Mononuclear cell (primary cell): ENCODE measurements around the gene UGT1A7. TPM values are rescaled to one million over a fixed set of nuclear protein-coding genes. Genes with fewer than 3 reads are reported as not detected.

Experiments used
- H3K27me3 ChIP-seq: 2 replicates; pipeline ENCODE4 v1.6.0; 2011; ENCODE audit warnings: low read length, control low read depth; ENCODE audit not compliant: insufficient read depth
- H3K4me1 ChIP-seq: 2 replicates; pipeline ENCODE4 v1.5.1; 2011; ENCODE audit warnings: mild to moderate bottlenecking, low read length, control low read depth; ENCODE audit not compliant: insufficient read depth
- H3K4me3 ChIP-seq: 2 replicates; pipeline ENCODE4 v1.5.1; 2011; ENCODE audit warnings: mild to moderate bottlenecking, low read length, moderate library complexity
- H3K9me3 ChIP-seq: 2 replicates; pipeline ENCODE4 v1.5.1; 2011; ENCODE audit warnings: low read depth, mild to moderate bottlenecking, control low read depth, low read length
- total RNA-seq: library from RNA; depleted of rRNA; stranded (reverse); fragments of >200 nt; gene quantifications from one replicate; pipeline ENCODE4 v1.2.3, GENCODE V29; 2012

Gene UGT1A7
- total RNA-seq, 1 donor: not detected

DNA sequence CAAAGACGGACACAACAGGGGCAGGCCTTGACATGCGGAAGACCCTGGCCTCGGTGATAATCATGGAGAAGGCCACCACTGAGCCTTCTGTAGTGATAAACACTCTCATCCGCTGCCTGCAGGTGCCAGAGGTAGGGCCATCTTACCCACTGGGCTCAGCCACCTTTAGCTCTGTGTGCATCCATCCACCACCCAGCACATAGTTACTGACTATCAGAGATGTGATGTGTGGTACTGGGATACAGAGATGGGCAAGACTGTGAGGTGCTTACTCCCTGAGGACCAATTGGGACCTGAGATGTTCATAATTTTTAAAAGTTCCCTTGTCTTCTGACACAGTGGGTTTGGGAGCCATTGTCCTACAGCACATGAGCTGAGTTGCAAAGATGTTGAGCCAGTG lies 98.0 kb downstream of the UGT1A7 start:
- no peak overlapping the region for H3K4me3 ChIP-seq
- H3K4me1 ChIP-seq: no peaks in the 10 kb centered on the region
- H3K9me3 ChIP-seq: no peaks in the 10 kb centered on the region
- H3K27me3 ChIP-seq: no peaks in the 10 kb centered on the region

DNA sequence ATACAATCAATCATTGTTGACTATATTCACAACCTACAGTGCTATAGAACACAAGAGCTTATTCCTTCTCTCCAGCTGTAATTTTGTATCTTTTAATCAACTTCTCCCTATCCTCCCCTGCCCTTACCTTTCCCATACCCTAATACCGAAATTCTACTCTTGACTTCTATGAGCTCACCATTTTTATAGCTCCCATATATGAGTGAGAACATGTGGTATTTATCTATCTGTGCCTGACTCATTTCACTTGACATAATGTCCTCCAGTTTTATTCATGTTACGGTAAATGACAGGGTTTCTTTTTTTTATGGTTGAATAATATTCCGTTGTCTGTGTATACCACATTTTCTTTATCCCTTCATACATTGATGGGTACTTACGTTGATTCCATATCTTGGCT lies 99.1 kb downstream of the UGT1A7 start:
- no peaks in the 10 kb centered on the region for H3K27me3 ChIP-seq
- no peaks in the 10 kb centered on the region for H3K4me1 ChIP-seq
- H3K4me3 ChIP-seq: no peak overlapping the region
- no peaks in the 10 kb centered on the region for H3K9me3 ChIP-seq

DNA sequence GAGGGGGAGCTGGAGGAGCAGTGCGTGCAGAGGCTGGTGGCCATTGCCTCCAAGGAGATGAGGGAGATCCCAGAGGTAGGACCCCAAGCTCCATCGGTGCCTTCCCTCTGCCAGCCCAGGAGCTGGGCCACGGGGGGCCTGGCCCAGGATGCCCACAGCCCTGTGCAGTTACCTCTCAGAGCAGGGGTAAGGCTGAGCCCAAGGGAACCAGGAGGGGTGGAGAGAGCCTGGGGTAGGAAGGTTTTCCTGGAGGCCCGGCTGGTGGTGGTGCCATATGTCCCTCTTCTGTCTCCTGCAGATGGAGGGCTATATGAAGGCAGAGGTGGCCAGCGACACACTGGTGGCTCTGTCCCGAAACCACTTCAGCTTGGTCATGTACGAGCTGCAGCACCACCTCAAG lies 107.9 kb downstream of the UGT1A7 start:
- H3K4me3 ChIP-seq: no peak overlapping the region
- no peaks in the 10 kb centered on the region for H3K9me3 ChIP-seq
- no peaks in the 10 kb centered on the region for H3K27me3 ChIP-seq
- H3K4me1 ChIP-seq: no peaks in the 10 kb centered on the region

DNA sequence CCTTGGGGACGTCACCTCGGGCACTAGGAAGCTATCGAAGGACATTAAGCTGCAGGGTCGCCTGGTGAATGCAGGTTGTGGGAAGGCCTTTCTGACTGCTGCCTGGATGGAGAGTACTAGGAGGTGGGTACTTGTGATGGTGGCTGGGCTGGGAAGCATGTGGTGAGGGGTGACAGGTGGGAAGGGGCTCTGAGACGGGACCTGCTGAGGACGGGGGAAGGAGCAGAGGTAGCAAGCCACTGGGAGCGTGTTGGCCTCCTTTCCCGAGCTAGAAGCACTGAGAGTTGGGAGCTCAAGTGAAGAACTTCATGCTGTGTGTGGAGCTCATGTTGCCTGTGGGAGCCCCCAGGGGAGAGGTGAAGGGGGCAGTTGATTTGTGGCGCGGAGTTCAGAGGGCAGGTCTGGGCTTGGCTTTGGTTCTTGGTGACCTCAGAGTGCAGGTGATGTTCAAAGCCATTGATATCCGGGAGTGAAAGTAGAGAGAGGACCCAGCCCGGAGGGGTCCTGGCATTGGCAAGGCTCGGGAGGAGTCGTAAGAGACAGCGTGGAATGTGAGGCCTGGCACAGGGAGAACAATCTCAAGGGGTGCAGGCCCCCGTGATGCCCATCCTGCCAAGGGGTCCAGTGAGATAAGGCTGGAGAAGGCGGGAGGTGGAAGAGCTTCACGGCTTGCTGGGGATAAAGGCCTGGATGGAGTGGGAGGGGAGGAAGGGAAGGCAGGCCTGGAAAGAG lies 109.6 kb downstream of the UGT1A7 start:
- H3K9me3 ChIP-seq: no peaks in the 10 kb centered on the region
- no peaks in the 10 kb centered on the region for H3K4me1 ChIP-seq
- H3K27me3 ChIP-seq: no peaks in the 10 kb centered on the region
- H3K4me3 ChIP-seq: no peak overlapping the region

DNA sequence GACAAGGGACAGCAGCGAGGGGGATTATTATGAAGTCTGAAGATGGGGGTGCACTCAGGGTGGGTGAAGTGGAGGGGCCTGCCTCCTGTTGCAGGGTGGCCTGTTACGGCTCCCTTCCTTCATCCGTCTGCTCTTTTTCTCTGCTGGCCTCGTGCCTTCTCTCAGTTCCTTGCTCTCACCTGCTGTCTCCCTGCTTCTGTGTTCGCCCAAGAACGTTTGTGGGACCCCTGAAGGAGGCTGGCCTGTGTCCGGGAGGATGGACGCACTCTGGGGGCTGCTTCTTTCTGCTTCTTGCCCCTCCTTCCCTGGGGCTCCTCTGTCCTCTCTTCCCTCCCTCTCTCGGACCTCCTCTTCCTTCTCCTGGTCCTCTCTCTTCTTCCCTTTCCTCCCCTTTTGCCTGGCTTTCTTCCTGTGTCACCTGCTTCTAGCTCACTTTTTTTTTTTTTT lies 110.2 kb downstream of the UGT1A7 start:
- H3K27me3 ChIP-seq: no peaks in the 10 kb centered on the region
- H3K4me1 ChIP-seq: no peaks in the 10 kb centered on the region
- H3K9me3 ChIP-seq: no peaks in the 10 kb centered on the region
- no peak overlapping the region for H3K4me3 ChIP-seq

DNA sequence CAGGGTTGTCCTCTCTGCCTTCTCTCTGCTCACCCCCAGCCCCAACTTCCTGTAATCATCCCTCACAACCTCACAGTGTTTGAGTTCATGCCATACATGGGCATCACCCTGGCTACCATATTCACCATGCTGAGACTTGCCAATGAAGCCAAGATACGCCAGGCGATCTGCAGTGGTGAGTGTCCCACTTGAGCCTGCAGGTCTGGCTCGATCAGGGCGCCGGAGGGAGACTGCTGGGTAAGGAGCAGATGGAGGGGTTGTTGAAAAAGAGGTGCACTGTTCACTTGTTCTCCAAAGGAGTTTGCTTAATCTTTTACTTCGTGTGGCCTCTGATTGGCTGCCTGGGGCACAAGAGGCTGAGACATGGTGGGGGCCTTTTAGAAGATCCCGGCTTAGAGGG lies 111.0 kb downstream of the UGT1A7 start:
- Histone ChIP-seq H3K4me1 (no peaks in the 10 kb centered on the region), H3K4me3 (no peak overlapping the region), H3K9me3 (no peaks in the 10 kb centered on the region), H3K27me3 (no peaks in the 10 kb centered on the region)

DNA sequence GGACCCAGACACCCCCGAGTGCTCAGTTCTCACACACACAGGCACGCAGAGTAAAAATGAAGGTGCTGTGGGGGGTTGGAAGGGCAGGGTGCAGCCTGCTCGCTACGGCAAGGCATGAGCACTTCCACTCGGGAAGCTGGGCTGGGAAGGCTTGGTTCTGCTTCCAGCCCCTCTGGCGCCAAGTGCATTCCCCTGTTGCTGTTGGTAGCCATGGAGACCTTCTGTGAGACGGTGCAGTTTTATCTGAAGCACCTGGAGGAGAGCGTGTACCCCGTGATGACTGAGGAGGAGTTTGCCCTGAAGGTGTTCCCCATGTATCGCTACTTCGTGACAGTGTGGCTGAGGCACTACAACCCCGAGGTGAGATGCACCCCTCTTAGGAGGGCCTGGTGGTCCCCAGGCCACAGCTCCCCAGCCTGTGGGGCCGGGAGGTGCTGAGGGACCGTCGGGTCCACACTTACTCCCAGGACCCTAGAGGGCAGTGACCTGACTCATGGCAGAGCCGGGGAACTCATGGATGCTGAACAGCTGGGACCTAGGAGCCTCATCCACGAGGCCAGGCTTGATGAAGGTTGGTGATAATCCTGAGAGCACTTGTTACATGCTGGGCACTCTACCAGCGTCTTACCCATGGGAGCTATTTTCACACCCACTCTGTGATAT lies 111.9 kb downstream of the UGT1A7 start:
- no peaks in the 10 kb centered on the region for H3K4me1 ChIP-seq
- H3K9me3 ChIP-seq: no peaks in the 10 kb centered on the region
- no peaks in the 10 kb centered on the region for H3K27me3 ChIP-seq
- no peak overlapping the region for H3K4me3 ChIP-seq

DNA sequence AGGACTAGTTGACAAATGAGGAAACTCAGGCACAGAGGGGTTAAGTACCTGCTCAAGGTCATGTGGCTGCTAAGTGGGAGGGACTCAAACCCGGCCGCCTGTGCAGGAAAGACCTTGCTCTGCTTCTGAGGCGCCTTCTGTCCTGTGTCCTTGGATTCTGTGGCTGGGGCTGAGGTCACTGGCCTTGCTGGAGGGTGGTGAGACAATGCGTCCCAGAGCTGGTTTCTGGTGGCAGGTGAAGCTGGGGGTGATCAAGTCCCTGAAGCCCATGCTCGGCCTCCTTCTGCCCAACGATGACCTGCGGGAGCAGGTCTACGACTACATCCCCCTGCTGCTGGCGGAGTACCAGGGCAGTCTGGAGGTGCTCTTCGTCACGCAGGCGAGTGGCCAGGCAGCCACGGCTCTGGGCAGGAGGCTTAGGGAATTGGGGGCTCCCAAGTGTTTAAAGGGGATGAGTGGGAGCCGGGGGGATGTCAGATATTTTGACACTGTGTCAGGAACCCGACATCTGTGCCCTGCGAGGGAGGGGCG lies 112.5 kb downstream of the UGT1A7 start:
- H3K4me3 ChIP-seq: no peak overlapping the region
- no peaks in the 10 kb centered on the region for H3K9me3 ChIP-seq
- no peaks in the 10 kb centered on the region for H3K4me1 ChIP-seq
- no peaks in the 10 kb centered on the region for H3K27me3 ChIP-seq

DNA sequence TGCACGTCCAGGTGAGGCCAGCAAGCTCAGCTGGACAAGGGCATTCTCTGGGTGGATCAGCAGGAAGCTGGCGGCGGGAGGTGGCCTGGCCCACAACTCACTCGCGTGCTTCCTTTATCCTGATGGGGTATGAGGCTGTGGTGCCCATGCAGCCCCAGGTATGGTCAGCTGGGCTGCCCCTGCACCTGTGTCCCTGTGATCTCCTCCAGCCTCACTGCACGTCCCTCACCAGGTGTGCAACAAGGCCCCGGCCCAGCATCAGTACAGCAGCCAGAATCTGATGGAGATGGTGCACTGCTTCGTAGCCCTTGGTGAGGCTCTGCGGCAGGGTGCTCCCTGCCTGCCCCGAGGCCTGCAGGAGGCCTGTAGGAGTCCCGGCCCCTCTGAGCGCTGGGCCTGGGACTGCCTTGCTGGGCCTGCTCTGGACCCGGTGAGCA lies 114.1 kb downstream of the UGT1A7 start:
- no peaks in the 10 kb centered on the region for H3K9me3 ChIP-seq
- no peaks in the 10 kb centered on the region for H3K27me3 ChIP-seq
- H3K4me3 ChIP-seq: no peak overlapping the region
- H3K4me1 ChIP-seq: no peaks in the 10 kb centered on the region

DNA sequence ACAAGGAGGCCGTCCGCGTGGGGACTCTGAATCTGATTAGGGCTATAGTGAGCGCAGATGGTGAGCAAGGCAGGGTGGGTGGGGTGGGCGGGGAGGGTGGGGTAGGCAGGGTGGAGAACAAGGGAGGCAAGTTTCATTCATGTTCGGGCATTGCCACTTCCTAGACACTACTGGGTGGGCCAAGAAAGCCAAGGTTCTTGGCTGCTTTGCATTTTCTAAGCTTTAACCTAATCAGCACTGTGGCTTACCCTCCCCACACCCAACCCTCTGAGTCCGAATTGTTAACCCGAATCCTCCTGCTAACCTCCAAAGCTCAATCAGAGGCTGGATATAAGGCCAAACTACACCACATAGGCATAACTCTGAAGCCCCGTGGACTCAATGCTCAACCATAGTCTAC lies 114.6 kb downstream of the UGT1A7 start:
- Histone ChIP-seq H3K4me1 (no peaks in the 10 kb centered on the region), H3K9me3 (no peaks in the 10 kb centered on the region), H3K4me3 (no peak overlapping the region), H3K27me3 (no peaks in the 10 kb centered on the region)

DNA sequence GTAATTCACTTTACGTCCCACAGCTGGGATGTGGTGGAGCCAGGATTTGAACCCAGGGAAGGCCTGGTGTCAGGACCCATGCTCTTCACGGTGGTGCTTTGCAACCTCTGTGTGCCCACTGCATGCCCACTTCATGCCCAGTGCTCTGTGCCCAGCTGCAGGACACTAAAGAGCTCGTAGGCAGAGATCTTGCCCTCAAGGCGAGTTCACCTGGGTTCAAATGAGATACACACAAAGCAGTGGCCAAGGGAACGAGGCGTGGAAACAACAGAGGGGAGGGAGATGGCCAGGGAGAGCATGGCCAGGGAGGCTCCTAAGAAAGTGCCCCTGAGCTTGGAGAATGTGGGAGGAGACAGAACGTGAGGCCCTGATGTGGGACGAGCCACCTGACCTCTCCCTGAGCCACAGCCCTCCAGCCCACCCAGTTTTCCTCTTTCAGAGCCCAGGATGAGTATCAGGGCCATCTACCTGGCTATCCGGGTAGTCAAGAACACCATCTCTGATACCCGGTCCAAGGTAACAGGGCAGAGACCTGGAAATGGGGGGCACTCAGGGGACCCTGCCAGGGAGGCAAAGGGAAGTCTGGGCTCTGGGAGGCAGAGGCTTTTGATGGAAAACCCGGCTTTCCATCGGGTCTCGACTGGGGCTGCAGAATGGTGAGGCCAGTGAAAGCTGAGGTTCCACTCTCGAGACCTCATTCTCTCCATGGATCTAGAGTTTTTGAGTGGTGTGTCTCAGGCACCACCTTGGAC lies 116.8 kb downstream of the UGT1A7 start:
- Histone ChIP-seq H3K9me3 (no peaks in the 10 kb centered on the region), H3K4me3 (no peak overlapping the region), H3K27me3 (no peaks in the 10 kb centered on the region), H3K4me1 (no peaks in the 10 kb centered on the region)

DNA sequence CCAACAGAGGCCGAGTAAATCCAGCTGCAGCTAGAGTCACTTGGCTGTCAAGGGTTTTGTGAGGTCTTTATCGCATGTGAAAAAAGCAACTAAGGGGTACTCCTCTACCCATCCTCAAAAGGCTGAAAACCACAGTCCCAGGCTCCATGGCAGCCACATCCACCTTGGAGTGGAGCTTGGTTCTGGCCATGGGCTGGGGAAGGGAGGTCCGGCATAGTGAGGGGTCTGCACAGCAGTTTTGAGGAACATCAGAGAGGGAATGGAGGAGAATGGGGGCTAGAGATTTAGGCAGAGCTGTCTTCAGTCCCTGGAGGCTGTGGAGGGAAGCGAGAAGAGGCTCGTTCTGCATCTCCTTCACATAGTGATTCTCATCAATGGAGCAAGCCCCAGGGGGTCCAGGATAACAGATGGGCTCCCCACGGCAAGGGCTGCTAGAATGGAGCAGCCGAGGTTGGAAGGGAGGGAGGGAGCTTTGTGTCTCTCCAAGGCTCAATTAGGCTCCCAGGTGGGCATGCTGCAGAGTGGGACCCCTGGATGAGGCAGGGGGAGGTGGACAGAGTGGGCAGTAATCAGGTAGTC lies 117.5 kb downstream of the UGT1A7 start:
- no peaks in the 10 kb centered on the region for H3K4me1 ChIP-seq
- no peaks in the 10 kb centered on the region for H3K9me3 ChIP-seq
- no peaks in the 10 kb centered on the region for H3K27me3 ChIP-seq
- H3K4me3 ChIP-seq: no peak overlapping the region

DNA sequence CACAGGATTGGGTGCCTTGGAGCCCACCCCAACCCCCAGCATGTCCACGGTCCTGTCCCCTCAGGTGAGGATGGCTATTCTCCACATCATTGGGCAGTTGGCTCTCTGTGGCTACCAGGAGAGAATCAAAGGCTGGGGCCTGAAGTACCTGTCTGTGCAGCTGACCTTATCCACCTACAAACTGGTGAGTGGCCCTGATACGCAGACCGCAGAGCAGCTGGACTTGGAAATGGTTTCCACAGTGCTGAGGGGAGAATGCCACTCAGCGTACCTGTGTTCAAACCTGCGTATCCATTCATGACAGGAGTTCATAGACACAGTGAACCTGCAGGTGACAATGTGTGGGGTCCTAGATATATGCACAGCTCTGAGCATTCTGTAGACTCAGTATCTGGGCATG lies 118.0 kb downstream of the UGT1A7 start:
- Histone ChIP-seq H3K27me3 (no peaks in the 10 kb centered on the region), H3K4me3 (no peak overlapping the region), H3K9me3 (no peaks in the 10 kb centered on the region), H3K4me1 (no peaks in the 10 kb centered on the region)

DNA sequence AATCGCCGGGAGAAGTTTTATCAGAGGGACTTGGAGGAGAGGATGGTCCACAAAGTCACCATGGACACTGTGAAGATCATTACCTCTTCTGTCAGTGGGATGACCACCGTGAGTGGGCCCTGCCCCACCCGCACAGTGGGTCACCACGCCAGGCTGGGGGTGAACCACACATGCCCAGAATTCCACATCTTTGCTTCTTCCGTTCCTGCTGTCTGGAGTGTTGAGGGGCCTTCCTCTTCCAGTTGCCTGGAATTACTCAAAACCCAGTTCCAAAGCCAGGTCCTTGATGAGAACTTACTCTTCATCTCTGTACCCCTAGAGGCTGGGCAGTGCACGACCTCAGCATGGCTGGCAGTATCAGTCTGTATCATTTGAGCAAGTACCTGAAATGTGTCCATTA lies 118.5 kb downstream of the UGT1A7 start:
- Histone ChIP-seq H3K4me3 (no peak overlapping the region), H3K9me3 (no peaks in the 10 kb centered on the region), H3K27me3 (no peaks in the 10 kb centered on the region), H3K4me1 (no peaks in the 10 kb centered on the region)
